Bronchial epithelial cell (primary cell): ENCODE data around the gene FAM107B. TPM values are rescaled to one million over a fixed set of nuclear protein-coding genes. Genes with fewer than 3 reads are reported as not detected.
A peak's percentile ranks its signal among the peaks of the same experiment; 100 is the strongest.

Experiments
- DNase-seq: peaks from one replicate; pipeline ENCODE4 v3.0.0-alpha.2; 2010; ENCODE audit warnings: low read depth
- FAIRE-seq: peaks from 2 replicates; lab custom pipeline; 2011; peaks lifted over from hg19 to GRCh38; lab: Jason Lieb, UNC
- H3K27me3 ChIP-seq: 2 replicates; pipeline ENCODE4 v1.5.1; 2011; ENCODE audit warnings: low read length; ENCODE audit not compliant: control insufficient read depth, insufficient read depth
- H3K36me3 ChIP-seq: 2 replicates; pipeline ENCODE4 v1.5.1; 2011; ENCODE audit warnings: low read length; ENCODE audit not compliant: control insufficient read depth, insufficient read depth
- H3K4me3 ChIP-seq: 2 replicates; pipeline ENCODE4 v1.5.1; 2011; ENCODE audit warnings: mild to moderate bottlenecking, low read depth, low read length, control low read depth
- total RNA-seq: library from RNA; depleted of rRNA; stranded (reverse); fragments of >200 nt; gene quantifications from 2 replicates; pipeline ENCODE4 v1.2.1, GENCODE V29; 2014
- TF ChIP-seq, protein P1 (sequence below): IDR thresholded peaks from 2 replicates; pipeline ENCODE4 v1.5.1; 2011; ENCODE audit warnings: mild to moderate bottlenecking, moderate library complexity, low read length, control low read depth, inconsistent platforms; ENCODE audit not compliant: insufficient read depth, severe bottlenecking

The FAM107B gene
- total RNA-seq, 1 donor from 2014 or later = 18.7 TPM

DNA sequence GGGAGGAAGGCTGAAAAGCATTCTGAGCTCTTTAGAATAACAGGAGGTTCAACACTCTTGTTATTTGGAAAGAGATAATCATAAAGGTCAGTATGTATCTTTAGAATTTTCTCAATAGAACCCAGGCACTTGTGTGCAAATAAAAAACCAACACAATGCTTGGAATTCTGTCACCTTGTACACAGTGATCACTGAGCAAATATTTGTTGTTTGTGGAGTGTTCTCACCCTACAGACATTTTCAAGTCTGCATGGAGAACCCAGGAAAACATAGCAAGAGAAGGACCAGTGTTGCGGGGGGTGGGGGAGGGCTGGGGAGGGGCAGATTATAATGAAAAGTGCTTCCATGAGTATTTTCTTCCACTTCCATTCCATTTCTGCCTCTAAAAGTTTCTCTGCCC, 87.4 kb downstream of the FAM107B start:
- FAIRE-seq (no peak), DNase-seq (no peak)
- no peak overlapping the region for H3K4me3 ChIP-seq
- no peaks in the 10 kb centered on the region for H3K27me3 ChIP-seq
- TF ChIP-seq, protein P1, sequence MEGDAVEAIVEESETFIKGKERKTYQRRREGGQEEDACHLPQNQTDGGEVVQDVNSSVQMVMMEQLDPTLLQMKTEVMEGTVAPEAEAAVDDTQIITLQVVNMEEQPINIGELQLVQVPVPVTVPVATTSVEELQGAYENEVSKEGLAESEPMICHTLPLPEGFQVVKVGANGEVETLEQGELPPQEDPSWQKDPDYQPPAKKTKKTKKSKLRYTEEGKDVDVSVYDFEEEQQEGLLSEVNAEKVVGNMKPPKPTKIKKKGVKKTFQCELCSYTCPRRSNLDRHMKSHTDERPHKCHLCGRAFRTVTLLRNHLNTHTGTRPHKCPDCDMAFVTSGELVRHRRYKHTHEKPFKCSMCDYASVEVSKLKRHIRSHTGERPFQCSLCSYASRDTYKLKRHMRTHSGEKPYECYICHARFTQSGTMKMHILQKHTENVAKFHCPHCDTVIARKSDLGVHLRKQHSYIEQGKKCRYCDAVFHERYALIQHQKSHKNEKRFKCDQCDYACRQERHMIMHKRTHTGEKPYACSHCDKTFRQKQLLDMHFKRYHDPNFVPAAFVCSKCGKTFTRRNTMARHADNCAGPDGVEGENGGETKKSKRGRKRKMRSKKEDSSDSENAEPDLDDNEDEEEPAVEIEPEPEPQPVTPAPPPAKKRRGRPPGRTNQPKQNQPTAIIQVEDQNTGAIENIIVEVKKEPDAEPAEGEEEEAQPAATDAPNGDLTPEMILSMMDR = no peak
- H3K36me3 ChIP-seq = no peaks in the 10 kb centered on the region

DNA sequence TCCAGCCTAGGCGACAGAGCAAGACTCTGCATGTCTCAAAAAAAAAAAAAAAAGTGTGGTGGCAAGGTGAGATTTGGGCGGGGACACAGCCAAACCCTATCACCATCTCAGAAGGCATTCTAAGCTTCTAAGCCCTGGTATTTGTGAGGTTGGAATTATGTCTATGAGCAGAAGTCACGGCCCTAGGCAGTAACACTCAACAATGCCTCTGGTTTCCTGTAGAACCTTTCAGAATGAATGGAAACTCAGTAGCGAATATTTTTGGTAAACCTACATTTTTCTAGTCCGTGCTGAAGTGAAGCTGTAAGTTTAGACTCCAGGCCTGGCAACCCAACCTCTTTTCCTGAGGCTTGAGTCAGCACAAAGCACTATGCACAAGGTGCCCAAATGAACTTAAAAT, 88.3 kb downstream of the FAM107B start:
- TF ChIP-seq, protein P1 = no peak
- DNase-seq (peak; percentile 55), FAIRE-seq (no peak)
- no peak overlapping the region for H3K4me3 ChIP-seq
- H3K36me3 ChIP-seq = no peaks in the 10 kb centered on the region
- no peaks in the 10 kb centered on the region for H3K27me3 ChIP-seq

DNA sequence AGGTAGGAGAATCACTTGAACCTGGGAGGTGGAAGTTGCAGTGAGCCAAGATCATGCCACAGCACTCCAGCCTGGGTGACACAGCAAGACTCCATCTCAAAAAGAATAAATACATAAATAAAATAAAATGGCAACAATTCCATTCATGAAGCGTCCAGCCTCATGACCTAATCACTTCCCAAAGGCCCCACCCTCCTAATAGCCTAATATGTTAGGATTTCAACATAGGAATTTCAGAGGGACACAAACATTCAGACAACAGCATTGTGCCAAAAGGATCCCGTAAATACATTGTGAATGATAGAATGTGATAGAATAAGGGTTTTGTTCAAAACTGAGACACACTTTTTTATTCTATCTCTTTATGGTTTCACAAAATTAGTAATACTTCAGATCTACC, 90.3 kb downstream of the FAM107B start:
- DNase-seq = no peak
- FAIRE-seq = no peak

DNA sequence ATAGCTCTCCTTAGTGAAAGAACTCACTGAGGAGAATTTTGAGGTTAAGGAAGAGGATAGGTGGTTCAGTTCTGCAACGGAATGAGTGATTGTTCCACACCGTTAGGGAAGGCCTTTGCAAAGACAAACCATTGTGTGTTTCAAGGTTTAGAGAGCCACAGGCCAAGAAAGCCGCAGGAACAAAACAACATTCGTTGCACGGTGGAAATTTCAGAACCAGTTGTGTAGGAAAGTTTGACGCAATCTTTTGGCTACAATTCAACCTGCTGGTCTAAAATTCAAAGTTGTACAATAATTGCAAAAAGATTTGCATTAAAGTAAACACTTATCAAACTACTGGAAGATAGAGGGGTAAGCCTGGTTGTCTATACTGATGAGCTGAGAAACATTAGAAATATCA, 91.4 kb downstream of the FAM107B start:
- Histone ChIP-seq H3K27me3 (no peaks in the 10 kb centered on the region), H3K36me3 (no peaks in the 10 kb centered on the region), H3K4me3 (no peak overlapping the region)
- no peak for FAIRE-seq
- DNase-seq = no peak
- TF ChIP-seq, protein P1 = no peak

More for the DNA sequence above, 90.3 kb downstream of the FAM107B start:
- TF ChIP-seq, protein P1 = no peak
- Histone ChIP-seq H3K36me3 (no peaks in the 10 kb centered on the region), H3K4me3 (no peak overlapping the region), H3K27me3 (no peaks in the 10 kb centered on the region)

DNA sequence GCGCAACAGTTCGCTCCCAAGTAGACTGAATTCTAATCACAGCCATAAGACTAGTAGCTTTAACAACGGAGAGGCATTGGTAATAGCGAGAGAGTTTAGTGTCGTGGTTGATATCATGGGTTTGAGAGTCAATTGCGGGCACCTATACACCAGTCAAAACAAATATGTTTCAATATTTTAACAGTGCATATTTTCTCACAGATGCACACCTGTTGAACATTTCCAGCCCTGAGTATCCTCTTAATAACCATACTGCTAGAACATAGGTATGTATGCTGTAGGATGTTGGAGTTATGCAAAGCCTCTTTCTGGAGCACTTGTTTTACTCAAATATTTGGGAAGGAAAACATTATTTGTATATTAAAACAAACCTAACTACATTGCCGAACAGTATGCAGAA, 92.9 kb downstream of the FAM107B start:
- Histone ChIP-seq H3K27me3 (no peaks in the 10 kb centered on the region), H3K36me3 (no peaks in the 10 kb centered on the region), H3K4me3 (no peak overlapping the region)
- DNase-seq = no peak
- FAIRE-seq = no peak
- TF ChIP-seq, protein P1 = no peak

DNA sequence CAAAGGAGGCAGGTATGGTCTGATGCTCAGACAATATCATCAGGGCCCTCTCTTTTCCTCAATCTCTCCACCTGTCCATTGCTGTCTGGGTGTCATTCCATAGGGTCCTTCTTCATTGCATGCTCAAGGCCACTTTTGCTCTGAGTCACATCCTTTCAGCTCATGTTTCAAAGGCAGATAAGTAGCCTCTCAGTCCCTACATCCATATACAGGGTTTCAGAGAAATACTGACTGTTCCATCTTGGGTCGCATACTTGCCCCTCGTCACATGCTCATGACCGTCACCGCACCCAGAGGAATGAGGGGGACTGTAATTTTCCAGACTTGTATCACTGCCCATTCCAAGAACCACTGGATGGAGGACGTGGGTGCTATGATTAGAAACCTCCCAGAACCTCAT, 93.4 kb downstream of the FAM107B start:
- H3K27me3 ChIP-seq = no peaks in the 10 kb centered on the region
- no peak overlapping the region for H3K4me3 ChIP-seq
- no peaks in the 10 kb centered on the region for H3K36me3 ChIP-seq
- FAIRE-seq (no peak), DNase-seq (no peak)
- TF ChIP-seq, protein P1 = no peak
